NCI-H1930 (cell line): Measurements from ENCODE around the gene ZNF584.
"Not testable (repeated sequence)": the region's sequence is repeated elsewhere in the genome, so short reads cannot be mapped to it uniquely, and the experiment has no call there.

Experiments
- DNase-seq, 2 experiments: peaks; one replicate each; lab custom pipeline; 2025; lab: John Stamatoyannopoulos, UW

Gene ZNF584

DNA sequence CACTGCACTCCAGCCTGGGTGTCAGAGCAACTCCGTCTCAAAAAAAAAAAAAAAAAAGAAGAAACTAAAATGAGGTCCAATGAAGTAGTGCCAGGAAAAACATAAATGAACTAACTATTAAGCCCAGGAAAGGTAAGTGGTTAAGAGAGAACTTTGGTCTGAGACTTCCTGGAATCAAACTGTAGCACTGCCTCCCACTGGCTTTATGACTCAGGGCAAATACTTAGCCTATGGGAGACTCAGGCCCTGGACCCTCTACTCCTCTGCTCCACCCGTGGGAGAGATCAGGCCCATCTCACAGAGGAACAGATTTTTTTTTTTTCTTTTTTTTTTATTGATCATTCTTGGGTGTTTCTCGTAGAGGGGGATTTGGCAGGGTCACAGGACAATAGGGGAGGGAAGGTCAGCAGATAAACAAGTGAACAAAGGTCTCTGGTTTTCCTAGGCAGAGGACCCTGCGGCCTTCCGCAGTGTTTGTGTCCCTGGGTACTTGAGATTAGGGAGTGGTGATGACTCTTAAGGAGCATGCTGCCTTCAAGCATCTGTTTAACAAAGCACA is 4.5 kb upstream of the ZNF584 start:
- not testable (repeated sequence) for DNase-seq

DNA sequence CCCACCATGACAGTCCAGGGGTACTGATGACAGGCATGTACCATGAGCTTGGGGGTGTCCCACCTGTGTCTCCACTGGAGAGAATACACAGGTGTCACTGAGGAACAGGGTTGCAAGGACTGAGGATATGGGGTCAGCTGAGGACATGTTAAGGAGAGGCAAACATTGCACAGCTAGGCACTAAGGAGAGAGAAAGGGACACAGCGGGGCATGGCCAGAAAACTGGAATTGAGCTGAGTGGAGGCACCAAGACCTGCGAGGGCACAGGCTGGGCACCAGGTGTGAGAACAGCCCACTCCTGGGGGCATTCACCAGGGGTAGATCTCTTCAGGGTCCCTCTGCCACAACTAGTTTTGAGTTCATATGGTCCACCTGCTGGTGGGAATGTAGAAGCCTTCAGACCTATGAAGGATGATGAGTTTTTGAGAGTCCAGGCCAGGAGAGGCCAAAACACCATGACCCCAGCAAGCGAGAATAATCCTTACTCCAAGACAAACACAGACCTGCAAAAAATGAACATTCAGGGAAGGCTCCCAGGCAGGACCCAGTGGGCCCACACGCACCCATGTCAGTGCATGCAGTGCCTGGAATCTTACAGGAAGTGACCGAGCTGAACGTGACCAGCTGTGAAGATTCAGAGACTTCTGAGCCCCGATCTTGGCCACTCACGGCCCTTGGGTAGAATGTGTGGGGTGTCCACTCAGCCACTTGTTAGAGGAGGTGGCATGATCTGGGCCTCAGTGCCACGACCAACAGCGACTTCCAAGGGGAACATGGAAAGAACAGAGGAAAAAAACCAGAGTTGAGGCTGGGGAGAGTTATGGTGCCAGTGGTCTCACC is 1.4 kb upstream of the ZNF584 start:
- no peak for DNase-seq

DNA sequence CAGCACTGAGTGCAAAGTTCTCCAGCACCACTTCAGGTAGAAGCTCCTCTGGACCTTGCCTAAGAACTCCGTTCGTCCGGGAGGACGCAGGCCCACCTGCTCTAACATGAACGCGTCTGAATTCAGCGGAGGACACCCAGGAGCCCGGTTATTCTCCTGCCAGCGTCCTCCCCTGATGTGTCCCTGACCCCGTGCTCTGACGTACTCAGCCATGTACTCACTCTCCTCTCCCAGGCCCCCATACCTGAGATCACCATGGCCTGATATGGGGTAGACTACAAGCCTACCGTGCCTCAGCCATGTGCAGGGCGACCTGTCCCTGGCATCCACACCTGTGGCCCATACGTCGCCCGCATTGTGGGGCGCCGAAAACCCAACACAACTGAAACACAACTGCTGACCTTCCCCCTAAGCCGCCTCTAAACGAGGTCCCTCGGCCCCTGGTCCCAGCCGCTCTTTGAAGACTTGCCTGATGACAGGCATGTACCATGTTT is 744 bp upstream of the ZNF584 start:
- no peak for DNase-seq

DNA sequence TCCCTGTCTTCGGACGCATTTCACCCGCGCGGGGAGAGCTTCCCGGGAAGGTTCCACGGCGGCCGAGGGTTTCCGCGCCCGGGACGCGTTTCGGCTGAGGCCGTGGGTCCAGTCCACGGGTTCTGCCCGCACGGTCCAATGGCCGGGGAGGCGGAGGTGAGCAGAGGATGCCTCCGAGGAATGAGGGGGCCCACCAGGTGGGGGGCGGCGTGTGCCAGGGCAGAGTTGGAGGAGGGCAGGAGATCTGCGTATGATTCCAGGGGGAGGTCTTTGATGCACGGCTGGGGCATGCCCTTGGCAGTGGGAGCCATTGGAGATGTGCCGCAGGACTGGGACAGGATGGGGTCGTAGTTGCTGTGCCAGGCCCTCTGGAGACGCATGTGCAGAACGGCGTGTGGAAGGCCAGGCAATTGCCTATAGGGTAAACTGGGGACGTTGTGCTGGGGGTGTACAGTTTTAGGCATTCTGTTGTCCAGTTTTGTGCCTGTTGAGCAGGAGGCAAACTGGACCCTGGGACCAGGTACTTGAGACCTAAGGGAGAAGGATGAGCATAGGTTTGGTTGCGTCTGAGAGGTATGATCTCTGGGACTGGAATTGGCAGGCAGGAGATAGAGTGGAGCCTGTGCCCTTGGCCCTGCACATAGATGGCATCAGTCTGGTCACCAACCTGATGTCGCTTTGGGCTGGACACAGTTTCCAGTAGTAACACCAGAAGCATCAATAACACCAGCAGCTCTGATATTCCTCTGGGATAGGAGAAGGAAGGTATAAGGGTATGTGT is 751 bp downstream of the ZNF584 start:
- DNase-seq = peak; percentile 27 to 47

DNA sequence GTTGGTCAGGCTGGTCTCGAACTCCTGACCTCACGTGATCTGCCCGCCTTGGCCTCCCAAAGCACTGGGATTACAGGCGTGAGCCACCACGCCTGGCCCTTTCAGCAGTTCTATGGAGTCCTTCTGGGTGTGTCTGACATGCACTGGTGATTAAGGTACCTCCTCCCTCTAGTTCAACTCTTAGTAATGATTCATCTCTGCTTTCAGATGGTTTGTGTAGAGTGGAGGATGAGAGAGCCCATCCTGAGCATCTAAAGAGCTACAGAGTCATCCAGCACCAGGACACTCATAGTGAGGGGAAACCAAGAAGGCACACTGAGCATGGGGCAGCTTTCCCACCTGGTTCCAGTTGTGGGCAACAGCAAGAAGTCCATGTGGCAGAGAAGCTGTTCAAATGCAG is 8.2 kb downstream of the ZNF584 start:
- DNase-seq = no peak

DNA sequence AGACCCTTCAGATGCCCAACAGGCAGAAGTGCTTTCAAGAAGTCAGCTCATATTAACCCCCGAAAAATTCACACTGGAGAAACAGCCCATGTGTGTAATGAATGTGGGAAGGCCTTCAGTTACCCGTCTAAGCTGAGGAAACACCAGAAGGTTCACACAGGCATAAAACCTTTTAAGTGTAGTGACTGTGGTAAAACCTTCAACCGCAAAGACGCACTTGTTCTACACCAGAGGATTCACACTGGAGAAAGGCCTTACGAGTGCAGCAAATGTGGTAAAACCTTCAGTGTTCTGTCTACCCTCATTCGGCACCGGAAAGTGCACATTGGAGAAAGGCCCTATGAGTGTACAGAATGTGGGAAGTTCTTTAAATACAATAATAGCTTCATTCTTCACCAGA is 8.6 kb downstream of the ZNF584 start:
- no peak for DNase-seq

DNA sequence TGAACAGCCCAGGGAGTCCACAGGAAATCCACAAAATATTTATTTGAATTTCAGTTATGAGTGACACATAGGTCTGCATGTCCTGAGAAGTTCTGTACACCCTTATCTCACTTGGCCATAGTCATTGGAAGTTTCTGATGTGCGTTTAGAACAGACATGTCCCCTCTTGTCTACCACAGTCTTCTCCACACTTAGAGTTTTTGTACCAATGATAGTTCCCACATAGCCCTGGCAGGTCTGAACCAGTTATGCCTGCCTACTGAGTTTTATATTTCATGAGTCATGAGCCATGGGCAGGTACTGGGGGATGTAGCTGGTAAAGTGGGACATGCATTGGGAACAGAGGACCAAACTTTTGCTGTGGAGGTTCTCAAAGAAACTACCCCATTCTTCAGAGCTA is 20.2 kb downstream of the ZNF584 start:
- no peak for DNase-seq

DNA sequence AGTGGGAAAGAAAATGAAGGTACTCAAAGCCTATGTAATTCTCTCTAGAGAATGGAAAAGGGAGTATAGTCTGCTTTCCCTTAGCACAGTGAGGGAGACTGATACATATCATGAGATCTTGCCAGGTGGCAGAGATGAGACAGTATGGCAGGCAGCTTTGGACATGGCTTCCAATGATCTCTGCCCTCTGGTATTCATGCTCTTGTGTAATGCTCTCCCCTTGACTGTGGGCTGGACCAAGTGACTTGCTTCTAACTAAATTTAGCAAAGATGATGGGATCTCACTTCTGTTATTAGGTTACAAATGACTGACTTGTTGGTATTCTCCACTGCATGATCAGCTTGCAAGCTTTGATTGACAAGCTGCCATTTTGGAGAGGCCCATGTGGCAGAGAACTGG is 21.3 kb downstream of the ZNF584 start:
- DNase-seq = no peak

DNA sequence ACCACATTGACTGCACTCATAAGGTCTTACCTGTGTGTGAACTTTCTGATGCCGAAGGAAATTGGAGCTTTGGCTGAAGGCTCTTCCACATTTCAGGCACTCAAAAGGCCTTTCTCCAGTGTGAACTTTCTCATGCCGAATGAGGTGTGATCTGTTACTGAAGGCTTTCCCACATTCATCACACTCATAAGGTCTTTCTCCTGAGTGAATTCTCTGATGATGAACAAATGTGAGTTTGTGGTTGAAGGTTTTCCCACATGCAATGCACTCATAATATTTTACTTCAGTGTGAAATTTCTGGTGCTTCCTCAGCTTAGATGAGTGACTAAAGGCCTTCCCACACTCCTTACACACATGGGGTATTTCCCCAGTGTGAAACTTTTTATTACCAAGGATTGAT is 25.8 kb downstream of the ZNF584 start:
- no peak for DNase-seq

DNA sequence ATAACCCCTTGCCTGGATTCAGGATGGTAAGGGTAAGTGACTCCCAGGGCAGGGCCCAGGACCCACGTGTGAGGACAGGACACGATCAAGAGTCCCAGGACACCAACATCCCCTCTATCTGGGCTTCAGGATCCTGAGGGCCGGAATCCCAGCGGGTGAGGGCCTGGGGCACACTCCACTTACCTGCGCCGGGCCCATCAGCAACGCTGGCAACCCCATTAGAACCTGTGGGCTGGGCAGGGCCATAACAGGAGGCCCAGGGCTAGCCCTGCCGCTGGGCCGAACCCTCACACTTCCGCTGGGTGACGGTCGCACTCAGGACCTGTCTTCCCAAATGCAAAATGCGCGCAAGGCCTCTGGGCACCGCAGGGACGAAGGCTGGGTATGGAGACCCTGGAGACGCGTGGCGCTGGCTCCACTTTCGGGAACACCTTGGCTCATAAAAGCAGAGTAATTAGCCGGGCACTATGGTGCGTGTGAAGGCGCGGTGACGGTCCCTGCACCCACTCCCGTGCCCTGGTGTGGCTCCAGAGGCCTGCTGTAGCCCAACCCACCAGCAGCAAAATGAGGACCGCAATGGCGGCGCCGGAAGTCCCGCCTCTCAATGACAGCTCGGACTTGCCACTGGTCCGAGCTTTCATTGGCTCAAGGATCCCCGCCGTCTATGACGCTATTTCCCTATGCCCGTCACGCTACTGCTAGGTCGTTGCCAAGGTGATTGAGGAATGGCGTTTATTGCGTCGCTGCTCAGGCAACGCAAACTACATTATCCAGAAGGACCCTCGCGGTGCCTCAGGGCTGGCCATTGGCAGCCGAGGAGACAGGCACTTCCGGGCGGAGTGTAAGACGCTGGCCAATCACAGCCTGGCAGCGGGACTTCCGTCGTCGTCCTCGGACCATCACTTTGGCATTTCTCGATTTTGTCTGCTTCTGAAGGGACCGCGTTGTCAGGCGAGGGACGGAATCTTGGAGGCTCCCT is 31.4 kb downstream of the ZNF584 start, which contains the start of gene ZNF132:
Gene ZNF132, minus strand, starts transcription at position 578 of the 979 bp plus-strand sequence. Its CDS starts 332 bp downstream, at position 246.
- DNase-seq = peak; percentile 100

DNA sequence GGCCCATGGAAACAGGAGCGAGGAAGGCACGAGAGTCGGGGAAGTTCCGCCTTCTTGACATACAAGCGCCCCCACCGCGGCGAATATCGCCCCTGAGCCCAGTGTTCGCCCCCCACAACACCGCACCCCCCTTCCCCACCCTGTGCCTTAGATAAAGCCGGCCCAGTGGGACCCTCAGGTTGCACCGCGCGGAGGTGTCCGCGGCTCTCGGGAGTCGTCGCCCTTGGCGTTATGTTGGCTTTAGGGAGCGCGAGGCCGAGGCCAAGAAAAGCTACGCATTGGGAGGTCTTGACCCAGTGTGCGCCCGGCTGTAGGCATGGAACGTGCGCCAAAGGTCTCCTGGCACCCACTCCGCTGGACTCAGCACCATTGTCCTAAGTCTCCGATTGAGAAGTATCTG is 32.1 kb downstream of the ZNF584 start:
- no peak for DNase-seq

DNA sequence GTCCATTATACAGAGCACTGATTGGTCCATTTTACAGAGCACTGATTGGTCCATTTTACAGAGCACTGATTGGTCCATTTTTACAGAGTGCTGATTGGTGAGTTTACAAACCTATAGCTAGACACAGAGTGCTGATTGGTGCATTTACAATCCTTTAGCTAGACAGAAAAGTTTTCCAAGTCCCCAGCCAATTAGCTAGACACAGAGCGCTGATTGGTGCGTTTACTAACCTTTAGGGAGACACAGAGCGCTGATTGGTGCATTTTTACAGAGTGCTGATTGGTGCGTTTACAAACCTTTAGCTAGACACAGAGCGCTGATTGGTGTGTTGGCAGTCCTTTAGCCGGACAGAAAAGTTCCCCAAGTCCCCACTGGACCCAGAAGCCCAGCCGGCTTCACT is 34.5 kb downstream of the ZNF584 start:
- not testable (repeated sequence) for DNase-seq

DNA sequence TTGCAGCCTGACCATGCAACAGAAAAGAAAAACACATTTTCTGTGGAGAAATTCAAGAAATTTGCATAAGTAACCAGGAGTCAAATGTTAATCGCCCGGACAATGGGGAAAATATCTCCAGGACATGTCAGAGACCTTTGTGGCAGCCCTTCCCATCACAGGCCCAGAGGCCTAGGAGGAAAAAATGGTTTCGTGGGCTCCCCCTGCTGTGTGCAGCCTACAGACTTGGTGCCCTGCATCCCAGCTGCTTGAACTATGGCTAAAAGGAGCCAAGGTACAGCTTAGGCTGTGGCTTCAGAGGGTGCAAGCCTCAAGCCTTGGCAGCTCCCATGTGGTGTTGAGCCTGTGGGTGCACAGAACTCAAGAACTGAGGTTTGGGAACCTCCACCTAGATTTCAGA is 40.4 kb downstream of the ZNF584 start:
- not testable (repeated sequence) for DNase-seq

DNA sequence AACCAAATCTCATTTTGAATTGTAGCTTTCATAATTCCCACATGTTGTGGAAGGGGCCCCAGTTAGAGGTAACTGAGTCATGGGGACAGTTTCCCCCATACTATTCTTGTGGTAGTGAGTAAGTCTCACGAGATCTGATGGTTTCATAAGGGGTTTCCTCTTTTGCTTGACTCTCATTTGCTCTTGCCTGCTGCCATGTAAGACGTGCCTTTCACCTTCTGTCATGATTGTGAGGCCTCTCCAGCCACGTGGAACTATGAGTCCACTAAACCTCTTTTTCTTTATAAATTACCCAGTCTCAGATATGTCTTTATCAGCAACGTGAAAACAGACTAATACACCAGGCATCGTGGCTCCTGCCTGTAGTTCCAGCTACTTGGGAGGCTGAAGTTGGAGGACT is 41.5 kb downstream of the ZNF584 start:
- not testable (repeated sequence) for DNase-seq

DNA sequence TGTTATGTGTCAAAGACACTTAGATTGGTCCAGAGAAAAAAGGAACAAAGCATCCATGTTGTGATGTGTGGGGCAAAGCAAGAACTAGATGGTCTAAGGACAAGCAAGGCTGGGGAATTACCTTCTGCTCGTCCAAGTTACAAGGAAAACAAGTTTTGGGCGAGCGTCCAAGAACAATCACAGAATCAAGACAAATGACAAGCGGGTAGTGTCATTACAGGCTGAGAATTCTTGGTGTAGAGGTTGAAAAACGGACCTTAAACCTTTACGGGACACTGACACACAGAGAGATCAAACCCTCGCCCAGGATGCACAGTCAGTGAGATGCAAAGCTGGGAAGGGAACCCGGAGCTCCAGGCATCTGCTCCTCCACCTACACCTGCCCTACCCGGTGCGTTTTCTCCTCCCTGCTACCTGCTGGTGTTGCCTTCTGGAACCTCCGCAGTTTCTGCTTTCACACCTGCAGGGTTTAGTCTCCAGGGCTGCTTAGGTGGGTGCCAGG is 42.5 kb downstream of the ZNF584 start:
- peak in 1 of 2 experiments; percentile 54 for DNase-seq

DNA sequence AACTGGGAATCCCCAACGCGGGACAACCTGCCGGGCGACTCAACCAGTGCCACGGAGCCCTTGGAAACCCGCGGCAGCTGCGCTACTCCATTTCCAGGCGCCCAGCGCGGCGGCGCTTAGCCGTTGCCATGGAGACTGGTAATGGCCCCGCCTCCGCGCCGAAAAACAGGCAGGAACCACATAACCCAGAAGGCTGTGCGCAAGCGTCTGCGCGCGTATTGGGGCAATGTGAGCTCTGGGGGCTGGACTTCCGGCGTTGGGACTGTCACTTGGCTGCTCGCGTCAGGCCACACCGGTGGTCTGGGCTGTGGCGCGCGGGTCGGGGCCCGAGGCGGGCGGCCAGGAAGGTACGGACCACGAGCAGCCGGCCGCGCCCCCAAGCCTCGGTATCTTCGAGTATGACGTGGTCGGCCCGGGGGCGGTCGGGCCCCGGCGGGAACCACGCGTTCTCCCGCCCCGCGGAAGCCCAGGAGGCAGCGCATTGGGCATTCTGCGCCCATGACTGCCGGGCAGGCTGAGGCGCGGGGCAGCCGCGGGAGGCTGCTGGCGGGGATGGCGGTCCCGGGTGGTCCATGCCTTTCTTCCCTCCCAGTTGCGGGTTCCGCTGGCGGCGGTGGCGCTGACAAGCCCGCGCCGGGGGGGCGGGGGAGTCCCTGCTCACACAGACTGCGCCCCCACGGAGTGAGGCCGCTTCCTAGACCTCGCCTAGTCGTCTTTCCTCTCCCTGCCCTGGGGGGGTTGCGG is 43.1 kb downstream of the ZNF584 start, which contains the start of gene ZNF324B:
Gene ZNF324B, plus strand, starts transcription at position 265 of the 744 bp plus-strand sequence. CDS start 2,080 bp downstream, outside the sequence.
- DNase-seq = peak; percentile 97 to 99

DNA sequence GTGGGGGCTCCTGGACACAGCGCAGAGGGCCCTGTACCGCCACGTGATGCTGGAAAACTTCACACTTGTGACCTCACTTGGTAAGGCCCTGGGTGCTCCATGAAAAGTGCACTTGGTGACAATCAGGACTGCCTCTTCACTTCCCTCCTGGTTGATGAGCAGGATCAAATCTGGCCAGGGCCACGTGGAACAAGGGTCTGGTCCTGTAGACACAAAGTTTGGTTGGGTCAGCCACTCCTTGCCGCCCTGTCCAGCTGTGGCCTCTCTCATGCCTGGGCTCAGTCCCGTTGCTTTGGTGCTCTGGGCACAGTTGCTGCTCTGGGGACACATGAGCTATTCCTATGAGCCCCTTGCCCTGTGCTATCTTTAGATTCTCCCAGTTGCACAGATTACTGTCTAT is 45.3 kb downstream of the ZNF584 start:
- DNase-seq = no peak

DNA sequence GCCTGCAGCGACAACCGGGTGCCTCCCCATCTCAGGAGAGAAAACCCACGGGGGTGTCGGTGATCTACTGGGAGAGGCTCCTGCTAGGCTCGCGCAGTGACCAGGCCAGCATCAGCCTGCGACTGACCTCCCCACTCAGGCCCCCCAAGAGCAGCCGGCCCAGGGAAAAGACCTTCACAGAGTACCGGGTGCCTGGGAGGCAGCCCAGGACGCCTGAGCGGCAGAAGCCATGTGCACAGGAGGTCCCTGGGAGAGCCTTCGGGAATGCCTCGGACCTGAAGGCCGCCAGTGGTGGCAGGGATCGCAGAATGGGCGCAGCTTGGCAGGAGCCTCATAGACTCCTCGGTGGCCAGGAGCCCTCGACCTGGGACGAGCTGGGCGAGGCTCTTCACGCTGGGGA is 46.9 kb downstream of the ZNF584 start:
- DNase-seq = no peak

DNA sequence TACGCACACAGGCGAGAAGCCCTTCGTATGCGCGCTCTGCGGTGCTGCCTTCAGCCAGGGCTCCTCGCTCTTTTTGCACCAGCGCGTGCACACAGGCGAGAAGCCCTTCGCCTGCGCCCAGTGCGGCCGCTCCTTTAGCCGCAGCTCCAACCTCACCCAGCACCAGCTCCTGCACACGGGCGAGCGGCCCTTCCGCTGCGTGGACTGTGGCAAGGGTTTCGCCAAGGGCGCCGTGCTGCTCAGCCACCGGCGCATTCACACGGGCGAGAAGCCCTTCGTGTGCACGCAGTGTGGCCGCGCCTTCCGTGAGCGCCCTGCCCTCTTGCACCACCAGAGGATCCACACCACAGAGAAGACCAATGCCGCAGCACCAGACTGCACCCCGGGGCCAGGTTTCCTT is 47.7 kb downstream of the ZNF584 start:
- DNase-seq = no peak

DNA sequence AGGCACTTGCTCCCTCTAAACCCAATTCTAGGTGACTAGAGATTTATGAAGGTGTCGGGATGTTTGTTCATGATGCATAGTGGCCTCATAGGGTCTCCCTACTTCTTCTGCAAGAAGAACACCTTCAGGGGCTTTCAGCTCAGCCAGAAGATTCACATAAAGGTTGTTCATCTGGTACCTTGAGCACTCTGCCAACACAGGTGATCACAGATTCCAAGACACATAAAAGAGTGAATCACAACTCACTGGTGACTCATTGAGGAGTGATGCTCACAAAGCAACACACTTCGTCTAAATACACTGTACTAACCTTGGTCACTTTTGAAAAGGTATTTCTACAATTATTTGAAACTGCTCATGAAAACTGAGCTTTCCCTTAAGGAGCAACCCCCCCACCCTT is 51.6 kb downstream of the ZNF584 start:
- no peak for DNase-seq
